ENCODE data around the gene DCC. TPM values are rescaled to one million over a fixed set of nuclear protein-coding genes. Genes with fewer than 3 reads are reported as not detected.

DCC gene
- total RNA-seq, 1 donor from 2014 or later, result not detected

GRCh38 chr18:52596748-52597435 lies 256.9 kb downstream of the DCC start:
- no peak for DNase-seq (ENCODE audit: low read depth)

DNA sequence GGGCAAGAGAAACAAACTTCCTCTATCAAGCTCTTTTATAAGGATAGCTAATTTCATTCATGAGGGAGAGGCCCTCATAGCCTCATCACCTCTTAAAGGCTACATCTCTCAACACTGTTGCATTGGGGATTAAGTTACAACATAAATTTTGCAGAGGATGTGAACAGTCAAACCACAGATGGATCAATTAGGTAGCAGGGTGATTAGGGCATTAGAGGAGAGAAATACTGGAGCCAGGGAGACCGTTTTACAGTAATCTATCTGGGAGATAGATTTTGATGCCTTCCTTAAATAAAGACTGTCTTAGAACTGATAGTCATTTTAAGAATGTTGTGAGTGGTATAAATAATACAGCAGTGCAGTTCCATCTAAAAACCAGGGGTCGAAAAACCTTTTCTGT lies 258.9 kb downstream of the DCC start:
- DNase-seq (ENCODE audit: low read depth), result no peak

DNA sequence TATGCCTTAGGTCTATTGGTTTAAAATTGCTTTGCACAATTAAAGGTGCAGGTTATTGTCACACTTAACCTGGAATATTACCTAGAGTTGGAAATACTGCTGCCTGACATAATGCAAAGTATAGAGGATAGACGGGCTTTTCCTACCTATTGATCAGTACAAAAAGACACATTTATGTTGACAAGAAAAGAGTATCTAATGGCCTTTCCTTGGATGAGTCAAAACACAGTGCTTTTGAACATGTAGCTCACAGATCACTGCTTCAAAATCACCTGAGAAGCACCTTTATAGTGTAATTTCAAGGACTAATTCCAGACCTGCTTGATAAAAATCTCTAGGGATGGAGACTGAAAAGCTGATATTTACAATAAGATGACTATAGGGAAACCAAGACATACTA lies 262.8 kb downstream of the DCC start:
- no peak for DNase-seq (ENCODE audit: low read depth)

DNA sequence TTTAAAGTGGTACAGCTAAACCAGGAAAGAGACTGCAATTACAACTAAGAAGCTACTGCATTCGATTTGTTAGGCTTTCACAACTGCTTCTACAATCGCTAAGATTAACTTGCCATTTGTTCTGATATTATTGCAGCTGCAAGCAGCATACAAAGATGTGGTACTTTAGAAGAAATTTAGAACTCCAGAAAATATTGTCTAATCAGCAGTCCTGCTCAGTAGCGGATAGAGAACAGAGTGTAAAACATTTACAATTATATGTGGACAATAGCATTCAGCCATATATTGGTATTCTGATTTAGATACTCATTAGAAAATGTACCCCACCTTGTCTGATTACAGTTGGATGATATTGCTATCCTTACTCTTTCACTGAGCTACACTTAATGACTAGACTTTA lies 265.3 kb downstream of the DCC start:
- no peak for DNase-seq (ENCODE audit: low read depth)

- no peak for DNase-seq (ENCODE audit: low read depth)
These were observed 268.0 kb downstream of the DCC start for GRCh38 chr18:52607985-52608384.

- no peak for DNase-seq (ENCODE audit: low read depth)
These were observed 270.6 kb downstream of the DCC start for GRCh38 chr18:52610451-52611115.

DNA sequence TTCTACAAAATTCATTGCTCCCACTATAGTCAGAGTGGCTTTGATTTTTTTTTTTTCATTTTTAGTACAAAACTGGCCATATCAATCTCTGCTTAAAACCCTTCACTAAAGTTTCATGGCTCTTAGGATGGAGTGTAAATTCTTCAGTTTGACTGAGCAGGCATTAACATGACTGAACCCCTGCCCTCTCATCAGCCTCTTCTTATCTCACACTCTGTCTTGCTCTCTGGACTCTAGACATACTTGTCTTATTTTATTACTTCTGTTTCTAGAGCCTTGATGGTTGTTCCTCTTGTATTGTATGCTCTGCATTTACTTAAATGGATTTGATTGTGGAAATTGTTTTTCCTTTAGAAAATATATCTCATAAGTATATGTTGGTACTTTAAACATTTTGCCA lies 272.4 kb downstream of the DCC start:
- DNase-seq (ENCODE audit: low read depth), result no peak

DNA sequence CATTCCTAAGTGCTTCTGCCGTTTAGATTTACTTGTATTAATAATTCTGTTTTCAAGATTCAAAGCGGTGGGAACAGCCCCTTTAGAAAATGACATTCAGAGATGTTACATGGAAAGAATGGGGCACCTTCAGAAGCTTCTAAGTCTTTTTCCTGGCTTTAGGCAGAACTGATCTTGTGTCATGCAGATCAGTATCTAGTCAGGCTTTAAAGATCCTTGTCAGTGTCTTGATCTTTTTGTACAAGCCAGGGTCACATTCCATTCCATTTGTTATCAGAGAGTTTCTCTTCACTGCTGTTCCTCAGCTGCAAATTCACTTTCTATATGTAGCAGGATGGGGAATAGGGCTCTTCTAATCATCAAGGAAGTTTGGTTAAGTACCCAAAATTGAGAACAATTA lies 275.3 kb downstream of the DCC start:
- no peak for DNase-seq (ENCODE audit: low read depth)

- DNase-seq (ENCODE audit: low read depth), result no peak
These were observed 275.9 kb downstream of the DCC start for GRCh38 chr18:52615943-52616342.

- DNase-seq (ENCODE audit: low read depth), result no peak
These were observed 277.9 kb downstream of the DCC start for GRCh38 chr18:52617931-52618330.

DNA sequence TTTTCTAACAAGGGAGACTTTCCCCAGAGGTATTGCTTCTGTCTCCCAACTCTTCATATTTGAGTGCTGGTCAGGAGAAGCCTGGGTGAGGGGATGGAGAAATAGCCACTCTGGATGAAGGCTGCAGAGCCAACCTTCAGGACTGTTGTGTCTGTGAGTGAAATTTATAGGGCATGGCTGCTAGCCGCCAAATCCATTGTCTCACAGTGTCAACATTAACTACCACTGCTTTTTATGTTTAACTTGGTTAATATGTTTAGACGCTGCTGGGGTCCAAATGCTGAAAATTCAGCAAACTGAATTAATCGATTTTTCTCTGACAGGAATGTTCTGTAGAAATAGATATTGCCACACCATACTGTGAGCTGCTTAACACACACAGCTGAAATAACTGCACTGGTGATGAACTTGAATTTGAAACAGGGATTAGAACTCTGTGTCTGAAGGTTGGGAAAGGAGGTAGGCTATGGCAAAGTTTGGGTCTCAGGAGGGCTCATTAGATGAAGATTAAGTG lies 281.0 kb downstream of the DCC start:
- no peak for DNase-seq (ENCODE audit: low read depth)

GRCh38 chr18:52624702-52625101 lies 284.7 kb downstream of the DCC start:
- DNase-seq (ENCODE audit: low read depth), result no peak

- DNase-seq (ENCODE audit: low read depth), result no peak
These were observed 296.5 kb downstream of the DCC start for GRCh38 chr18:52636536-52636935.

DNA sequence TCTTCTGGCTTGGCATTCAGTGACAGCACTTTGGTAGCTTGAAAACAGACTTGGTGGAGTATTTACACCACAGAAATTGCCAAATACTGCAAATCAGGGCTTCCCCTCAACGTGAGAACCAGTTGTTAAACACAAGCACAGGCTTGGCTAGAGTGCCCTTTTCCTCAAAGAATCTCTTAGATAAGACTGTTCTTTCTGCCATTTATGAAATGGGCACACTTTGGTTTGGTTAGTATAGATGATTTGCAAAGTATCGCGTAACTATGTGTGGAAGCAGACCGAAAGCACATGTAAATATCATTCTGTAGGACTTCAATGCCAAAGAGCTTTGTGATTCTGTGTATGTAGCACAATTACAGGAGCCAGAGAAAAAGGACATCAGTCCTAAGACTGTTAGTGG lies 308.2 kb downstream of the DCC start:
- no peak for DNase-seq (ENCODE audit: low read depth)

GRCh38 chr18:52652391-52652790 lies 312.4 kb downstream of the DCC start:
- DNase-seq (ENCODE audit: low read depth), result no peak

DNA sequence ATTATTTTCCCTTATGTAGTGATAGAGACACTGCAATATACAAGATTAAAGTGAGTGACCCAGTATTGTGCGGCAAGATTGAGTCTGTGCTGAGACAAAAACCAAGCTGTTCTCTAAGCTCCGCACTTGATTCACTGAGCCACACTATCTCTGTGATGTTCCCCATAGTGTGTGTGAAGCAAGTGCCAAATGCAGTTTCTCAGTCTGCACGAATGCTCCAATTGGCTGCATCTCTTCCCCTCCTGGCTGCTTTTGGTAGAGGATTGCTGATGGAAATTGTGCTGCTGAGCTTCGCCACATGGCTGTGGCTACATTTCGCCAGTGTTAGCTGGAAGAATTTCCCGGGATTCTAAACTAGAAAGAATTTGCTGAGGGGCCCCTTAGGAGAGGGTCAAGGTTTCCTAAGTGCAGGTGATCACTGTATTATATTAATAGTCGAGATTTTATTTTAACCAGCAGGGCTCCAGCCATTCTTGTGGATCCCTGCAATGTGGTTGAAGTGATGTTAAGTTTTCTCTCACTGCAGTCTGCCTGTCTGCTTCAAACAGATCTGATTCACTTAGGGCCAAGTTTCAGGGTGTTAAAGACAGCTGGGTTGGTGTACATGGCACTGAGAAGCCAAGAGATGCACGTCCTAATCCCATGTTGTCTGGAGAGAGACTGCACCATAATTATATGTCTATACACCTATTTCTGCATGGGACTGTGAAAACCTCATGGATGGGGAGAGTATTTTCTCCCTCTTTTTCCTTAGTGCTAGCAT lies 317.2 kb downstream of the DCC start:
- DNase-seq (ENCODE audit: low read depth), result no peak

- DNase-seq (ENCODE audit: low read depth), result no peak
These were observed 327.6 kb downstream of the DCC start for GRCh38 chr18:52667463-52668065.

DNA sequence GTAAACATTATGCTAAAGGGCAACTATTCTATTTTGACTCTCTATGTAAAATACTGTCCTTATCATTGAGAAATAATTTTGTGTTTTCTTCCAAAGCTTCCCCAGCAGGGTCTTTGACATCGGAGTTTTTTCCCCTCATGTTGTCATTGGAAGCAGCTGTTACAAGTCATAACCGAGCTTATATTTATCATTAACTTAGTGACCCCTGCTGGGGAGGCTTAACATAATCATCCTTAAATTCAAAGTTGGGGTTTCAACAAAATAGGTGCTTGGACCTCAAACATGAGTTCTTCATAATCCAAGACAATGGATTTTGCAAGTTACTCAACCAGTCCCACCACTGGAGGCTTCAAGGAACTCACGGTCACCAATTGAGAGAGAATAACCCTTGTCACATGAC lies 330.9 kb downstream of the DCC start:
- DNase-seq (ENCODE audit: low read depth), result no peak

GRCh38 chr18:52678034-52678433 lies 338.0 kb downstream of the DCC start:
- no peak for DNase-seq (ENCODE audit: low read depth)

DNA sequence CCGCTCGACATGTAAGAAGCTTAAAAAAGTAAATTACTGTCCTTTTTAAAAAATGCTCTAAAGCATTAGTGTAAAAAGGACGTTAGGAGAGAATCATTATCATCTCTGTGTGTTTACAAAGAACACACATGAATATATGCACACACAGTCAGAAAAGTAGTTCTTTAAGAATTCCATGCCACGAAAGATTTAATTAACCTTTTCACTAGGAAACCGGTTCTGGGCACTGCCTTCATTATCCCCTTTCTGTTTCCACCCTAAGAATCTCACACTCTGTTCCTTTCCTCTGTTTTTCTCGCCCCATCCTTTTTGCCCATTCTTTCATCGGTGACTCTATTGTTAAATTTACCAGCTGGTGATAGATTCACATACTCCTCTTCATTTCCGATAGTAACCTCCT lies 338.6 kb downstream of the DCC start:
- DNase-seq (ENCODE audit: low read depth), result no peak

GRCh38 chr18:52679354-52679753 lies 339.4 kb downstream of the DCC start:
- no peak for DNase-seq (ENCODE audit: low read depth)

DNA sequence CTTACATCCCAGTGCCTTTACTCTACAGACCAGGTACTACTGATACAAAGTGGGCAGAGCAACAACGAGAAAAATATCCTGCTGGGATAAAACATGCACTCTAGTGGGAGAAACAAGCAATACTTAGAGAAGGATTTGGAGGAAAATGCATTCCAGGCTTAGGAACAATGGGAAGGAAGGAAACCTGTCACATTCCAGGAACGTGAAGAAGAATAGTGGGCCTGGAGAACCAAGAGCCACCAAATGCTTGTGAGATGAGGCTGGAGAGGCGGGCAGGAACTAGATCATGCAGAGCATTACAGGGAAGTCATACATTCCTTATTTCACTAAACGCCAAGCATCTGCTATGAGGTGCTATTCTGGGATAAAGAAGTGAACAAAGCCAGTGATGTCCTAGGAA lies 342.3 kb downstream of the DCC start:
- DNase-seq (ENCODE audit: low read depth), result no peak
